H9 (cell line): ENCODE data around the gene ANKS3. TPM values are rescaled to one million over a fixed set of nuclear protein-coding genes. Genes with fewer than 3 reads are reported as not detected.

Experiments
- DNase-seq: peaks from one replicate; pipeline ENCODE4 v3.0.0-alpha.2; 2017
- H2AFZ ChIP-seq: one replicate; pipeline ENCODE4 v1.6.1; 2013; ENCODE audit warnings: mild to moderate bottlenecking, low read length, control low read depth, moderate library complexity
- H2AK5ac ChIP-seq: 2 replicates; pipeline ENCODE4 v1.6.1; 2013; ENCODE audit warnings: low read length, control low read depth, mixed read lengths; ENCODE audit not compliant: insufficient read length
- H2BK120ac ChIP-seq: one replicate; pipeline ENCODE4 v1.6.1; 2013; ENCODE audit warnings: low read depth, mild to moderate bottlenecking, low read length, control low read depth, inconsistent platforms; ENCODE audit not compliant: poor library complexity, severe bottlenecking
- H2BK12ac ChIP-seq: 2 replicates; pipeline ENCODE4 v1.6.1; 2013; ENCODE audit warnings: low read length, control low read depth, mixed read lengths, low read depth; ENCODE audit not compliant: insufficient read length
- H2BK15ac ChIP-seq: 2 replicates; pipeline ENCODE4 v1.6.1; 2013; ENCODE audit warnings: low read depth, low read length, control low read depth
- H2BK20ac ChIP-seq: one replicate; pipeline ENCODE4 v1.6.1; 2013; ENCODE audit warnings: low read depth, mild to moderate bottlenecking, low read length, control low read depth, inconsistent platforms; ENCODE audit not compliant: poor library complexity, severe bottlenecking
- H2BK5ac ChIP-seq: 2 replicates; pipeline ENCODE4 v1.6.1; 2013; ENCODE audit warnings: low read length, control low read depth, mixed read lengths; ENCODE audit not compliant: insufficient read length
- H3K14ac ChIP-seq: 2 replicates; pipeline ENCODE4 v1.6.1; 2013; ENCODE audit warnings: low read length, control low read depth; ENCODE audit not compliant: insufficient read depth
- H3K18ac ChIP-seq: 2 replicates; pipeline ENCODE4 v1.6.1; 2013; ENCODE audit warnings: low read depth, mild to moderate bottlenecking, mixed read lengths, low read length, control low read depth; ENCODE audit not compliant: insufficient read length
- H3K23ac ChIP-seq: 2 replicates; pipeline ENCODE4 v1.6.1; 2013; ENCODE audit warnings: low read length, control low read depth, mixed read lengths, low read depth; ENCODE audit not compliant: insufficient read length
- H3K23me2 ChIP-seq: 2 replicates; pipeline ENCODE4 v1.6.1; 2013; ENCODE audit warnings: low read depth, mild to moderate bottlenecking, mixed read lengths, low read length, control low read depth; ENCODE audit not compliant: insufficient read length, poor library complexity, severe bottlenecking
- H3K27ac ChIP-seq: 2 replicates; pipeline ENCODE4 v1.5.1; 2013; ENCODE audit warnings: low read length, control low read depth, mixed read lengths, low read depth; ENCODE audit not compliant: insufficient read length
- H3K27me3 ChIP-seq: 2 replicates; pipeline ENCODE4 v1.6.1; 2013; ENCODE audit warnings: low read length, control low read depth, inconsistent platforms; ENCODE audit not compliant: insufficient read depth
- H3K4ac ChIP-seq: 2 replicates; pipeline ENCODE4 v1.6.1; 2013; ENCODE audit warnings: low read depth, mild to moderate bottlenecking, control low read depth, inconsistent platforms, low read length, moderate library complexity
- H3K4me1 ChIP-seq: 2 replicates; pipeline ENCODE4 v1.6.1; 2013; ENCODE audit warnings: low read length, control low read depth, inconsistent platforms; ENCODE audit not compliant: insufficient read depth
- H3K4me2 ChIP-seq: 2 replicates; pipeline ENCODE4 v1.6.1; 2013; ENCODE audit warnings: low read length, control low read depth, mixed read lengths; ENCODE audit not compliant: insufficient read length, insufficient read depth
- H3K56ac ChIP-seq: 2 replicates; pipeline ENCODE4 v1.6.1; 2013; ENCODE audit warnings: low read depth, mild to moderate bottlenecking, mixed read lengths, low read length, control low read depth; ENCODE audit not compliant: insufficient read length
- H3K79me1 ChIP-seq: 2 replicates; pipeline ENCODE4 v1.6.1; 2013; ENCODE audit warnings: low read depth, mild to moderate bottlenecking, moderate library complexity, low read length, control low read depth, inconsistent platforms; ENCODE audit not compliant: insufficient read depth, poor library complexity, severe bottlenecking
- H3K79me2 ChIP-seq: 2 replicates; pipeline ENCODE4 v1.6.1; 2013; ENCODE audit warnings: low read length, control low read depth, inconsistent platforms; ENCODE audit not compliant: insufficient read depth
- H3K9ac ChIP-seq: 2 replicates; pipeline ENCODE4 v1.6.1; 2013; ENCODE audit warnings: low read length, control low read depth, mixed read lengths; ENCODE audit not compliant: insufficient read length; ENCODE audit errors: extremely low read depth
- H3K9me3 ChIP-seq: one replicate; pipeline ENCODE4 v1.6.1; 2013; ENCODE audit warnings: low read depth, low read length, inconsistent platforms; ENCODE audit not compliant: control insufficient read depth
- H3T11ph ChIP-seq: one replicate; pipeline ENCODE4 v1.6.1; 2013; ENCODE audit warnings: mild to moderate bottlenecking, low read length, control low read depth, inconsistent platforms
- H4K20me1 ChIP-seq: one replicate; pipeline ENCODE4 v1.6.1; 2013; ENCODE audit not compliant: control insufficient read depth, insufficient read length, insufficient read depth
- H4K5ac ChIP-seq: 2 replicates; pipeline ENCODE4 v1.6.1; 2013; ENCODE audit warnings: low read depth, mild to moderate bottlenecking, mixed read lengths, low read length, control low read depth; ENCODE audit not compliant: insufficient read length
- H4K8ac ChIP-seq: replicated peaks from 2 replicates; pipeline ENCODE4 v1.6.1; 2013; ENCODE audit warnings: low read length, control low read depth, mixed read lengths, low read depth; ENCODE audit not compliant: insufficient read length
- H4K91ac ChIP-seq: 2 replicates; pipeline ENCODE4 v1.6.1; 2013; ENCODE audit warnings: low read depth, mild to moderate bottlenecking, moderate library complexity, mixed read lengths, low read length, control low read depth; ENCODE audit not compliant: insufficient read length
- H3K27ac Mint-ChIP-seq, 3 experiments: 2 replicates in 2 of 3; 3 replicates in 1 of 3; pipeline ENCODE4 v1.8.0; 2020 to 2021; ENCODE audit warnings: mixed read lengths in 3 of 3, mild to moderate bottlenecking in 1 of 3, moderate library complexity in 1 of 3
- H3K27me3 Mint-ChIP-seq: 2 replicates; pipeline ENCODE4 v1.8.0; 2021; ENCODE audit warnings: low read depth, mild to moderate bottlenecking, moderate library complexity, mixed read lengths
- H3K36me3 Mint-ChIP-seq, 3 experiments: 2 replicates in 2 of 3; 3 replicates in 1 of 3; pipeline ENCODE4 v1.8.0; 2020 to 2021; ENCODE audit warnings: low read depth in 3 of 3, mixed read lengths in 3 of 3; ENCODE audit not compliant: insufficient read depth in 1 of 3
- H3K4me1 Mint-ChIP-seq, 2 experiments: 2 replicates each; pipeline ENCODE4 v1.8.0; 2020; ENCODE audit warnings: mixed read lengths in 2 of 2
- H3K4me3 Mint-ChIP-seq, 2 experiments: 2 replicates in 1 of 2; 3 replicates in 1 of 2; pipeline ENCODE4 v1.8.0; 2020 to 2021; ENCODE audit warnings: mild to moderate bottlenecking in 2 of 2, mixed read lengths in 2 of 2, moderate library complexity in 1 of 2
- H3K9me3 Mint-ChIP-seq, 2 experiments: 2 replicates in 1 of 2; 3 replicates in 1 of 2; pipeline ENCODE4 v1.8.0; 2020; ENCODE audit warnings: mild to moderate bottlenecking in 2 of 2, mixed read lengths in 2 of 2, moderate library complexity in 1 of 2
- CTCF ChIP-seq: fragments of 200-600 bp; sonication (generic); conservative IDR thresholded peaks from 3 replicates; pipeline ENCODE4 v1.8.0; 2021; ENCODE audit warnings: antibody characterized with exemption, mild to moderate bottlenecking
- WGBS: extraction: QIAGEN DNeasy Blood & Tissue Kit; methylation state at CpG from one replicate; pipeline ENCODE4 v1.1.7; 2013; ENCODE audit warnings: missing lambda C conversion rate, low lambda C conversion rate, mixed read lengths; ENCODE audit not compliant: insufficient read length; ENCODE audit errors: extremely low coverage; 5-methylcytosine and 5-hydroxymethylcytosine counted together
- total RNA-seq: library from RNA; stranded (reverse); gene quantifications from 2 replicates; pipeline ENCODE4 v1.2.1, GENCODE V29; 2021

The ANKS3 gene
- total RNA-seq, 1 experiment from 2014 or later, result 32.0 TPM

- Histone ChIP-seq H2BK20ac (no peak overlapping the region), H2AFZ (no peak overlapping the region), H3K4ac (no peak overlapping the region), H3K27ac (no peak overlapping the region), H3K79me2 (no peaks in the 10 kb centered on the region), H3K9ac (no peak overlapping the region), H2BK15ac (no peak overlapping the region), H4K20me1 (no peaks in the 10 kb centered on the region), H3K9me3 (no peaks in the 10 kb centered on the region), H4K8ac (no peak overlapping the region), H3K23ac (no peak overlapping the region), H2BK5ac (no peak overlapping the region), H3K4me1 (no peaks in the 10 kb centered on the region), H3T11ph (no peak overlapping the region), H4K91ac (no peak overlapping the region), H3K56ac (no peak overlapping the region), H2AK5ac (no peak overlapping the region), H2BK120ac (no peak overlapping the region), H3K23me2 (no peaks in the 10 kb centered on the region), H3K14ac (no peak overlapping the region), H3K4me2 (no peak overlapping the region), H2BK12ac (no peak overlapping the region), H3K27me3 (no peaks in the 10 kb centered on the region), H3K79me1 (no peaks in the 10 kb centered on the region), H3K18ac (no peak overlapping the region), H4K5ac (no peak overlapping the region)
- DNase-seq, result no peak
- WGBS, result no CpG with 5 or more reads among the region's 8 CpGs
- H3K27ac Mint-ChIP-seq, result no peak overlapping the region; a peak in 1 of 7 replicates
- H3K4me1 Mint-ChIP-seq, result peaks cover 16 to 27% of the 10 kb centered on the region in 2 experiments
- TF ChIP-seq CTCF, result no peak
- H3K27me3 Mint-ChIP-seq, result no peaks in the 10 kb centered on the region; the same call in 1 of the 2 replicates
- H3K9me3 Mint-ChIP-seq, result no peaks in the 10 kb centered on the region
- no peak overlapping the region for H3K4me3 Mint-ChIP-seq
- peaks cover 0 to 10% (median 8%) of the 10 kb centered on the region in 3 experiments; a peak in 5 of 7 replicates for H3K36me3 Mint-ChIP-seq
These were observed 12.1 kb upstream of the ANKS3 start for GRCh38 chr16:4746215-4746614.
